Caco-2 (cell line): ENCODE results near the gene ASMTL. TPM values are rescaled to one million over a fixed set of nuclear protein-coding genes. Genes with fewer than 3 reads are reported as not detected.

Source experiments
- BruUV-seq: library from RNA; stranded (reverse); fragments of 400-500 nt; replicated peaks from 2 replicates; lab custom pipeline; 2021; lab: Mats Ljungman, UMichigan
- CTCF ChIA-PET: fragments of 300-600 bp; sonication (Branson Sonifier 250); formaldehyde crosslinking; loops from one replicate; lab custom pipeline; 2022; ENCODE audit warnings: antibody characterized with exemption; lab: Charles Lee
- POLR2A ChIA-PET: fragments of 300-600 bp; sonication (Branson Sonifier 250); formaldehyde crosslinking; loops from one replicate; lab custom pipeline; 2022; ENCODE audit warnings: antibody characterized with exemption; lab: Charles Lee
- DNase-seq, 2 experiments: peaks; one replicate each; pipeline versions ENCODE4 v3.0.0 to v3.0.0-alpha.2; 2020 to 2022
- H3K27me3 ChIP-seq: replicated peaks from 2 replicates; pipeline ENCODE4 v1.6.0; 2011; ENCODE audit warnings: low read length; ENCODE audit not compliant: control insufficient read depth, insufficient read depth
- H3K36me3 ChIP-seq: 2 replicates; pipeline ENCODE4 v1.5.1; 2011; ENCODE audit warnings: low read length; ENCODE audit not compliant: control insufficient read depth, insufficient read depth
- H3K4me1 ChIP-seq: fragments of 250-450 bp; sonication (Bioruptor Pico); 2 replicates; pipeline ENCODE4 v1.5.1; 2020; ENCODE audit warnings: mild to moderate bottlenecking
- H3K4me3 ChIP-seq: 2 replicates; pipeline ENCODE4 v1.5.1; 2011; ENCODE audit warnings: low read depth, mild to moderate bottlenecking, control low read depth, low read length
- H3K9me3 ChIP-seq: fragments of 250-450 bp; sonication (Bioruptor Pico); 2 replicates; pipeline ENCODE4 v1.5.1; 2020; ENCODE audit warnings: mild to moderate bottlenecking, moderate library complexity
- H3K27ac Mint-ChIP-seq: one replicate; pipeline ENCODE4 v1.8.0; 2022; ENCODE audit warnings: mixed read lengths; ENCODE audit not compliant: unreplicated experiment
- H3K27me3 Mint-ChIP-seq: one replicate; pipeline ENCODE4 v1.8.0; 2022; ENCODE audit warnings: mixed read lengths; ENCODE audit not compliant: insufficient read depth, unreplicated experiment
- H3K36me3 Mint-ChIP-seq: one replicate; pipeline ENCODE4 v1.8.0; 2022; ENCODE audit warnings: mild to moderate bottlenecking, mixed read lengths; ENCODE audit not compliant: insufficient read depth, unreplicated experiment
- H3K4me1 Mint-ChIP-seq: one replicate; pipeline ENCODE4 v1.8.0; 2022; ENCODE audit warnings: low read depth, mixed read lengths; ENCODE audit not compliant: unreplicated experiment
- H3K4me3 Mint-ChIP-seq: one replicate; pipeline ENCODE4 v1.8.0; 2022; ENCODE audit warnings: mild to moderate bottlenecking, moderate library complexity, mixed read lengths; ENCODE audit not compliant: unreplicated experiment
- H3K9me3 Mint-ChIP-seq: one replicate; pipeline ENCODE4 v1.8.0; 2022; ENCODE audit warnings: mixed read lengths; ENCODE audit not compliant: unreplicated experiment
- CTCF ChIP-seq, 2 experiments: fragments of 200-600 bp in 1 of 2; IDR thresholded peaks; 1 replicate in 1 of 2; 2 replicates in 1 of 2; pipeline versions ENCODE4 v1.5.1 to v1.8.0; 2011 to 2022; ENCODE audit warnings: antibody characterized with exemption in 1 of 2, control low read depth in 1 of 2, inconsistent platforms in 1 of 2, low read depth in 1 of 2, low read length in 1 of 2, mild to moderate bottlenecking in 1 of 2, moderate library complexity in 1 of 2; ENCODE audit not compliant: insufficient read depth in 1 of 2, severe bottlenecking in 1 of 2, unreplicated experiment in 1 of 2
- intact Hi-C: fragments of 100-400 bp; cut with micrococcal nuclease; formaldehyde crosslinking; loops from one replicate; pipeline ENCODE4 v1.10.0; 2022; ENCODE audit not compliant: unreplicated experiment
- total RNA-seq: library from RNA; stranded (reverse); gene quantifications from 2 replicates; pipeline ENCODE4 v1.2.3, GENCODE V29; 2022

The ASMTL gene
- total RNA-seq, 1 experiment from 2014 or later: 17.4 TPM

GRCh38 chrX:1397441-1398270 is 55.1 kb downstream of the ASMTL start:
- BruUV-seq: no TSS peak

DNA sequence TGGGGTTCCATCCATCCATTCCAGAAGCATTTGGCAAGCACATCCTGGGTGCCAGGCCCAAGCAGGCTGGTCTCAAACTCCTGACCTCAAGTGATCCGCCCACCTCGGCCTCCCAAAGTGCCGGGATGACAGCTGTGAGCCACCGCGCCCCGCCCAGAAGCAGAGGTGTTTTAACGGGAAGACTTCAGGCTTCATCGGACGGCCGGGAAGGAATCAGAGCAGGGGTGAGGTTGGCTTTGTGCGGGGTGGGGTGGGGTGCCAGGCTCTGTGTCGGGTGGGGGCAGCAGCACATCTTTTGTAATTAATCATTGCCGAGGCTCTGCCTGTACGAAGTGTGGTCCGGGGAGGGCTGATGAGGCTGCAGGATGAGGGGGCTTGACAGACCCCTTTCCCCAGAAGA is 55.7 kb downstream of the ASMTL start:
- peaks cover 46% of the 10 kb centered on the region for H3K36me3 Mint-ChIP-seq
- CTCF ChIA-PET: no interaction called here
- DNase-seq: no peak
- Histone ChIP-seq H3K4me3 (no peak overlapping the region), H3K27me3 (no peaks in the 10 kb centered on the region), H3K36me3 (peaks cover 1% of the 10 kb centered on the region; the same call in 1 of the 2 replicates), H3K9me3 (no peaks in the 10 kb centered on the region), H3K4me1 (0 out of 2 replicates have a peak, but pooled peaks cover 5% of the 10 kb centered on the region)
- H3K9me3 Mint-ChIP-seq: no peaks in the 10 kb centered on the region
- peaks cover 25% of the 10 kb centered on the region for H3K4me1 Mint-ChIP-seq
- intact Hi-C loops: no loop called here
- POLR2A ChIA-PET: no interaction called here
- TF ChIP-seq CTCF (IDR thresholded peaks at IDR 0.05; ENCODE audit: insufficient read depth in 1 of 2, low read depth in 1 of 2, low read length in 1 of 2, severe bottlenecking in 1 of 2, unreplicated experiment in 1 of 2): no peak
- BruUV-seq: no TSS peak
- no peaks in the 10 kb centered on the region for H3K27me3 Mint-ChIP-seq
- H3K27ac Mint-ChIP-seq: no peak overlapping the region
- no peak overlapping the region for H3K4me3 Mint-ChIP-seq

More at GRCh38 chrX:1397441-1398270, 55.1 kb downstream of the ASMTL start:
- Histone ChIP-seq H3K4me3 (no peak overlapping the region), H3K9me3 (no peaks in the 10 kb centered on the region), H3K4me1 (0 out of 2 replicates have a peak, but pooled peaks cover 5% of the 10 kb centered on the region), H3K36me3 (peaks cover 1% of the 10 kb centered on the region; the same call in 1 of the 2 replicates), H3K27me3 (no peaks in the 10 kb centered on the region)
- Mint-ChIP-seq H3K4me3 (no peak overlapping the region), H3K9me3 (no peaks in the 10 kb centered on the region), H3K27me3 (no peaks in the 10 kb centered on the region), H3K27ac (no peak overlapping the region), H3K4me1 (peaks cover 25% of the 10 kb centered on the region), H3K36me3 (peaks cover 39% of the 10 kb centered on the region)
- no peak for TF ChIP-seq CTCF (IDR thresholded peaks at IDR 0.05; ENCODE audit: insufficient read depth in 1 of 2, low read depth in 1 of 2, low read length in 1 of 2, severe bottlenecking in 1 of 2, unreplicated experiment in 1 of 2)
- CTCF ChIA-PET: no interaction called here
- POLR2A ChIA-PET: no interaction called here
- DNase-seq: no peak
- intact Hi-C loops: no loop called here

GRCh38 chrX:1395646-1396216 is 57.0 kb downstream of the ASMTL start:
- Histone ChIP-seq H3K36me3 (peaks cover 4% of the 10 kb centered on the region; the same call in 1 of the 2 replicates), H3K9me3 (no peaks in the 10 kb centered on the region), H3K27me3 (no peaks in the 10 kb centered on the region), H3K4me1 (0 out of 2 replicates have a peak, but pooled peaks cover 5% of the 10 kb centered on the region), H3K4me3 (no peak overlapping the region)
- peaks cover 25% of the 10 kb centered on the region for H3K4me1 Mint-ChIP-seq
- intact Hi-C loops: no loop called here
- H3K9me3 Mint-ChIP-seq: no peaks in the 10 kb centered on the region
- H3K4me3 Mint-ChIP-seq: no peak overlapping the region
- CTCF ChIA-PET: no interaction called here
- BruUV-seq: no TSS peak
- TF ChIP-seq CTCF (IDR thresholded peaks at IDR 0.05; ENCODE audit: insufficient read depth in 1 of 2, low read depth in 1 of 2, low read length in 1 of 2, severe bottlenecking in 1 of 2, unreplicated experiment in 1 of 2): no peak
- H3K36me3 Mint-ChIP-seq: peaks cover 58% of the 10 kb centered on the region
- POLR2A ChIA-PET: no interaction called here
- H3K27ac Mint-ChIP-seq: no peak overlapping the region
- no peaks in the 10 kb centered on the region for H3K27me3 Mint-ChIP-seq
- DNase-seq: no peak
